SU-DHL-6 (cell line): ENCODE data around the gene CHMP6.

ENCODE experiments used
- EZH2phosphoT487 ChIP-seq: fragments of 200-600 bp; sonication (generic), shearing (Covaris generic); conservative IDR thresholded peaks from 2 replicates; pipeline ENCODE4 v1.6.1; 2018; ENCODE audit warnings: mild to moderate bottlenecking, antibody characterized with exemption, low read length, moderate library complexity, mixed read lengths
- TF ChIP-seq, protein P1 (sequence below): fragments of 200-600 bp; sonication (generic); IDR thresholded peaks from one replicate; pipeline ENCODE4 v1.5.1; 2017; ENCODE audit warnings: antibody characterized with exemption, mild to moderate bottlenecking, low read length, moderate library complexity; ENCODE audit not compliant: insufficient read depth, poor library complexity, severe bottlenecking

DNA sequence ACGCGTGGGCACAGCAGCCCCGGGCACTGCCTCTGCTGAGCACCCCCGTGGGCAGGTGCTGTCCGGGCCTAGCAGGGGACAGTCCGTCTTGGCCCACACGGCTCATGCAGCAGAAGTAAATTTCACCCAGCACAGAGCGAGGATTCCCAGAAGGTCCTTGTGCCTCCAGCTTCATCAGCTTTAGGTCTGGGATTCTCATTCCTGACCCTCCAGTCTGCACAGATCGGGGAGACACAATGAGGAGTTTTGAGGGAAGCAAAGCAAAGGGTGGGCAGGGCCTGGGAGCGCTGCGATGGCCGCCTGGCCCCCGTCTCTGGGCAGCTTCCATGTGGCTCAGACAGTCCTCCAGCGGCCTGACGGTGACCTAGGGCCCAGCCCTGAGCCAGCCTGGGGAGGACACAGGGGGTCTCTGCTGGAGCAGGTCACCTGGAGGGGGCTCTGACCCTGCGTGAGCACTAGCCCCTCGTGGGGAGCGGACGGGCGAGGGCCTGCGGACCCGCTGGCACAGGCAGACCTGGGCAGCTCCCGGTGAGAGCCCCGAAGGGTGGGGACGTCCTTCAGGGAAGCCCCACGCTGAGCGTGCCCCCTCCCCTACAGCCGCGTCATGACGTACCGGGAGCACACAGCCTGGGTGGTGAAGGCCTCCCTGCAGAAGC is 30.7 kb upstream of the CHMP6 start:
- TF ChIP-seq, protein P1, sequence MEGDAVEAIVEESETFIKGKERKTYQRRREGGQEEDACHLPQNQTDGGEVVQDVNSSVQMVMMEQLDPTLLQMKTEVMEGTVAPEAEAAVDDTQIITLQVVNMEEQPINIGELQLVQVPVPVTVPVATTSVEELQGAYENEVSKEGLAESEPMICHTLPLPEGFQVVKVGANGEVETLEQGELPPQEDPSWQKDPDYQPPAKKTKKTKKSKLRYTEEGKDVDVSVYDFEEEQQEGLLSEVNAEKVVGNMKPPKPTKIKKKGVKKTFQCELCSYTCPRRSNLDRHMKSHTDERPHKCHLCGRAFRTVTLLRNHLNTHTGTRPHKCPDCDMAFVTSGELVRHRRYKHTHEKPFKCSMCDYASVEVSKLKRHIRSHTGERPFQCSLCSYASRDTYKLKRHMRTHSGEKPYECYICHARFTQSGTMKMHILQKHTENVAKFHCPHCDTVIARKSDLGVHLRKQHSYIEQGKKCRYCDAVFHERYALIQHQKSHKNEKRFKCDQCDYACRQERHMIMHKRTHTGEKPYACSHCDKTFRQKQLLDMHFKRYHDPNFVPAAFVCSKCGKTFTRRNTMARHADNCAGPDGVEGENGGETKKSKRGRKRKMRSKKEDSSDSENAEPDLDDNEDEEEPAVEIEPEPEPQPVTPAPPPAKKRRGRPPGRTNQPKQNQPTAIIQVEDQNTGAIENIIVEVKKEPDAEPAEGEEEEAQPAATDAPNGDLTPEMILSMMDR, result no peak
- TF ChIP-seq EZH2phosphoT487, result no peak
